Heart left ventricle (tissue), 16 donors: Measurements from ENCODE around the gene PLCB1. TPM values are rescaled to one million over a fixed set of nuclear protein-coding genes. Genes with fewer than 3 reads are reported as not detected.

Experiments
- ATAC-seq, 4 donors: fragments of 200-7000 bp; cut with Tn5 transposase; one replicate each; pipeline ENCODE4 v1.9.1; 2020 to 2022; ENCODE audit warnings: moderate library complexity in 4 of 4, mild to moderate bottlenecking in 3 of 4, moderate number of reproducible peaks in 1 of 4
- DNase-seq, 5 donors: peaks; one replicate each; pipeline ENCODE4 v3.0.0-alpha.2; 2020
- H3K27ac ChIP-seq, 12 donors: fragments of 200-600 bp; sonication (generic) in 4 of 12; one replicate each; pipeline versions ENCODE4 v1.5.0 to v1.8.0; 2016 to 2022; ENCODE audit warnings: mild to moderate bottlenecking in 2 of 12
- H3K27me3 ChIP-seq, 9 donors: fragments of 200-600 bp; sonication (generic) in 2 of 9; one replicate each; pipeline versions ENCODE4 v1.5.1 to v1.8.0; 2016 to 2022; ENCODE audit warnings: mild to moderate bottlenecking in 3 of 9
- H3K36me3 ChIP-seq, 9 donors: fragments of 200-600 bp; sonication (generic) in 2 of 9; one replicate each; pipeline versions ENCODE4 v1.5.0 to v1.8.0; 2018 to 2022; ENCODE audit warnings: mild to moderate bottlenecking in 2 of 9
- H3K4me1 ChIP-seq, 12 donors: fragments of 200-600 bp; sonication (generic) in 4 of 12; one replicate each; pipeline versions ENCODE4 v1.5.0 to v1.8.0; 2016 to 2022; ENCODE audit warnings: mild to moderate bottlenecking in 3 of 12
- H3K4me3 ChIP-seq, 12 donors: fragments of 200-600 bp; sonication (generic) in 4 of 12; one replicate each; pipeline versions ENCODE4 v1.5.0 to v1.8.0; 2017 to 2022; ENCODE audit warnings: mild to moderate bottlenecking in 9 of 12, moderate library complexity in 4 of 12
- H3K9me3 ChIP-seq, 12 donors: fragments of 200-600 bp; sonication (generic) in 4 of 12; one replicate each; pipeline versions ENCODE4 v1.5.0 to v1.8.0; 2016 to 2022; ENCODE audit warnings: mild to moderate bottlenecking in 1 of 12
- POLR2A ChIP-seq, 2 donors: fragments of 450-650 bp; IDR thresholded peaks; one replicate each; pipeline ENCODE4 v1.6.1; 2017; ENCODE audit warnings: antibody characterized with exemption in 2 of 2, mild to moderate bottlenecking in 2 of 2, moderate library complexity in 2 of 2
- WGBS, 4 donors: extraction: QIAGEN DNeasy Blood & Tissue Kit in 2 of 4; methylation state at CpG; one replicate each; pipeline versions ENCODE4 v1.1.5 to v1.1.7; 2013 to 2018; 5-methylcytosine and 5-hydroxymethylcytosine counted together
- intact Hi-C, 10 donors: fragments of 100-400 bp; cut with DNase I; formaldehyde crosslinking; loops; one replicate each; pipeline versions ENCODE4 v1.11.1 to v1.14.2; 2022
- polyA plus RNA-seq, 2 donors: library from polyadenylated mRNA; stranded (reverse); fragments of 200-250 nt; gene quantifications; one replicate each; pipeline ENCODE4 v1.2.3, GENCODE V29; 2013
- total RNA-seq, 9 donors: library from RNA; depleted of rRNA in 2 of 9; stranded (reverse); fragments of >200 nt in 2 of 9; fragmentation: NEBNext Ultra II Directional in 3 of 9; extraction: Animal tissue kit (Norgen Biotek cat#: 25700) in 3 of 9; gene quantifications; one replicate each; pipeline versions ENCODE4 v1.1.0 to v1.2.4, GENCODE V29; 2016 to 2023
- TF ChIP-seq, protein P1 (sequence below), 12 donors: fragments of 200-600 bp; sonication (generic) in 4 of 12; IDR thresholded peaks; one replicate each; pipeline versions ENCODE4 v1.5.0 to v1.8.0; 2018 to 2022; ENCODE audit warnings: antibody characterized with exemption in 12 of 12, mild to moderate bottlenecking in 5 of 12
- donor health status: ischemic (EF 13 %, LVEDD 7.1; RV severe dilation, severe dysfunction).
- donor health status: healthy with polysubstance abuse.
- donor health status: DM: no; HTN: yes; CAD: no.
- donor health status: DM: no; HTN: no; CAD: no.
- donor health status: ischemic (EF 25% LVEDD 6.9; RV normal size, moderate dysfunction).
- donor health status: ischemic (EF 25% LVEDD 5.7; RV mildly dilated, moderate dysfunction).
- donor health status: healthy.
- donor health status: DM: yes; HTN: yes; CAD: no.
- donor health status: ischemic (EF 35%, LVEDD 5.7; RV mildly dilated, moderate dysfunction).
- donor health status: nonischemic (EF 11% LVEDD 7.7; RV severe dilation, severe dysfunction).
- donor health status: DM: yes; HTN: yes; CAD: no.
- donor health status: PGD.
- donor health status: ischemic (EF 29% LVEDD 5.4; RV normal size, mild dysfunction).
- donor health status: nonischemic (EF 23%, LVEDD 6.1; RV moderate dilation, normal function).

The PLCB1 gene
- total and polyA plus RNA-seq, 11 donors = 2.5 to 12.1 (median 7.4) TPM

DNA sequence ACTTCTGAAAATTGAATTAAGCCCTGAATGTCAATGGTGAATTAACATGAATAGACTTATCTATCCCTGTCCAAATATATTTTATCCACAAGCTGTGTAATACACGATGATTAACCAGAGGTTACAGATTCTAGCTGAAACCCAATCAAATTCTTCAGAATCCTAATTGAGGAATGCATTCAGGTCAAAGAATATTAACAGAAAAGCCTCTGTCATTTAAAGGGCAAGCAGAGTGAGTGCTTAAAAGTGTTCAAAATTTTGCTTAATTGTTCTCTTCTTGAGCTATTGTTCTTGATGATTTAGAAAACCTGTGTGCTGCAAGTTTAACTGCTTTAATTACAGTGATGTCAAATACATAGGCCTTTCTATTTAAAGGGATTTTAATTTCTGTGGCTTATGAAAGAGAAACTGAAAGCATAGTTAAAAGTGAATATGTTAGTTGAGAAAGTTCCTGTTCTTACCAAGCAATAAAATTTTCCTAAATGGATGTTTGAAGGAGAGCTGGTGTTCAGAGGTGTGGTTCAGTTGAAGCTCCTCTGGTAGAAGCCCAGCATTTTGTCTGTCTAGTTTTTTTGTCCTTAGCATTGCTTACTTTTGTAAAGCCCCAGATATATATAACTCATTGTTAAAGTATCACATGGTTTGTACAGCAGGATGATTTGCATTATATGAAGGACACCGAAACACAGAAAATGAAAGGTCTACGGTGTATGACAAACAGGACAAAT lies 470.5 kb downstream of the PLCB1 start:
- no peaks in the 10 kb centered on the region for H3K36me3 ChIP-seq
- peak overlapping the region in 7 of 12 donors; percentile 19 to 45 (median 37) for H3K4me3 ChIP-seq
- peak in 1 of 4 donors; percentile 59 for ATAC-seq
- peaks cover 0 to 3% (median 0%) of the 10 kb centered on the region in 12 donors for H3K9me3 ChIP-seq
- DNase-seq = no peak
- H3K27me3 ChIP-seq = no peaks in the 10 kb centered on the region
- peaks cover 0 to 23% (median 6%) of the 10 kb centered on the region in 12 donors for H3K4me1 ChIP-seq
- 35 to 62% (median 56%) methylated on average over 3 of the region's 3 CpGs for WGBS, 4 donors
- peak overlapping the region; percentile 7 to 77 (median 60) for H3K27ac ChIP-seq
- no peak for TF ChIP-seq POLR2A (IDR thresholded peaks at IDR 0.05)
- TF ChIP-seq, protein P1, sequence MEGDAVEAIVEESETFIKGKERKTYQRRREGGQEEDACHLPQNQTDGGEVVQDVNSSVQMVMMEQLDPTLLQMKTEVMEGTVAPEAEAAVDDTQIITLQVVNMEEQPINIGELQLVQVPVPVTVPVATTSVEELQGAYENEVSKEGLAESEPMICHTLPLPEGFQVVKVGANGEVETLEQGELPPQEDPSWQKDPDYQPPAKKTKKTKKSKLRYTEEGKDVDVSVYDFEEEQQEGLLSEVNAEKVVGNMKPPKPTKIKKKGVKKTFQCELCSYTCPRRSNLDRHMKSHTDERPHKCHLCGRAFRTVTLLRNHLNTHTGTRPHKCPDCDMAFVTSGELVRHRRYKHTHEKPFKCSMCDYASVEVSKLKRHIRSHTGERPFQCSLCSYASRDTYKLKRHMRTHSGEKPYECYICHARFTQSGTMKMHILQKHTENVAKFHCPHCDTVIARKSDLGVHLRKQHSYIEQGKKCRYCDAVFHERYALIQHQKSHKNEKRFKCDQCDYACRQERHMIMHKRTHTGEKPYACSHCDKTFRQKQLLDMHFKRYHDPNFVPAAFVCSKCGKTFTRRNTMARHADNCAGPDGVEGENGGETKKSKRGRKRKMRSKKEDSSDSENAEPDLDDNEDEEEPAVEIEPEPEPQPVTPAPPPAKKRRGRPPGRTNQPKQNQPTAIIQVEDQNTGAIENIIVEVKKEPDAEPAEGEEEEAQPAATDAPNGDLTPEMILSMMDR (IDR thresholded peaks at IDR 0.05) = no peak
- intact Hi-C loops = no loop called here

DNA sequence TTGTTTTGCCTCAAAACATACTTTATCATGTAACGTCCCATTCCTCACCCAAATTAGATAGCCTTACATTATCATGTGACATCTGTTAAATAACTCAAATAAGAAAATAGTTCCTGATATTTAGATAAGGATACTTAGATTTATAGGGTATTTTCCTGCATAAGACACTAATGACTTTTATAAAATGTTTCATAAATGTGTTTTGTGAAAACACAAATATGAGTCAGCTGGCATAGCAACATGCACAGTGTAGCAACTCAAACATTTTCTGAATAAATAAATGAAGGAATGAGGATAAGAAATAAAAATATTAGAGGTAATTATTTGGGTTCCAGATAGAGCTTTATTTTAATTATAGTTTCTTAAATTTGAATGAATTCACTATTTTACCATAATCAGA lies 476.4 kb downstream of the PLCB1 start:
- no peak for DNase-seq
- TF ChIP-seq, protein P1 (IDR thresholded peaks at IDR 0.05) = no peak
- no peak for TF ChIP-seq POLR2A (IDR thresholded peaks at IDR 0.05)
- no peak overlapping the region for H3K4me3 ChIP-seq
- H3K9me3 ChIP-seq = peaks cover 0 to 3% (median 0%) of the 10 kb centered on the region in 12 donors
- WGBS, 4 donors = 74 to 83% (median 75%) methylated on average over 1 of the region's 1 CpG
- no peak overlapping the region for H3K27ac ChIP-seq
- intact Hi-C loops = no loop called here
- H3K4me1 ChIP-seq = peaks cover 0 to 4% (median 0%) of the 10 kb centered on the region in 12 donors
- no peak for ATAC-seq
- H3K36me3 ChIP-seq = no peaks in the 10 kb centered on the region
- no peaks in the 10 kb centered on the region for H3K27me3 ChIP-seq

DNA sequence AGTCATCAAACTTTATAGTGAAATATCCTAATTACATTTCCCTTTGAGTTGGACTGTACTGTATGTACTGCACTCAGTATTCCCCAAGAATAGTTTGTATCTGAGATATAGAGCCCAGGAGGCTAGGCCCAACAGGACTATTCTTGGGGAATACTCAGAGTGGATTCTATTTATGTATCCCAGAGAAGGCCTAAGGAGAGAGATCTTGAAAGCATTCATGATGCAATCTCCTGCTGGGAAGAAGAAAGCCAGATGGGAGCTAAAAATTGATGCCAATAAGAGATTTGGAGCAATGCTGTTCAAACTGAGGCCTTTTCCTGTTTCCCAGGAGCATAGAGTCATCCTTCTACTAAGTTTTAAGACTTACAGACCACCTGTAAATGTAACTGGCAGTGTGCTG lies 484.7 kb downstream of the PLCB1 start:
- Histone ChIP-seq H3K9me3 (no peaks in the 10 kb centered on the region), H3K4me1 (peaks cover 0 to 13% (median 3%) of the 10 kb centered on the region in 12 donors), H3K36me3 (no peaks in the 10 kb centered on the region), H3K4me3 (no peak overlapping the region), H3K27me3 (no peaks in the 10 kb centered on the region), H3K27ac (peak overlapping the region in 7 of 12 donors; percentile 3 to 48 (median 17))
- TF ChIP-seq, protein P1 (IDR thresholded peaks at IDR 0.05) = no peak
- TF ChIP-seq POLR2A (IDR thresholded peaks at IDR 0.05) = no peak
- ATAC-seq (peak; percentile 51 to 85 (median 80)), DNase-seq (no peak)
- intact Hi-C loops = no loop called here

DNA sequence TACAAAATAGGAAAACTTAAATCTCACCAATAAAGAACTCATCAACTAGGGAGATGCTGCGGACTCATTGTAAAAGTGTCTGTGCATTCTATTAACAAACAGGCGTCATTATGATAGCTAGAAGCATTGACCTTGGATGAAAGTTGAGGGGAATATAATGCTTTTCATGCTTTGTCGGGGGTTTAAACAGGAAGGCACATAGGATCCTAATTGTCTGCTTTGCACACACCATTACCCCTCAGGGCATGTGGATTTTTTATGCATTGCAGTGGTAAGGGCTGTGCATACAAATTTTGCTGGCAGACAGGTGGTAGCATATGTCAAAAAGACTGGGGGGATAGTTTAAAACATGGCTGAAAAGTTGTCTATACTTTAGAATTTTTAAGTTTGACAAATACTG lies 488.9 kb downstream of the PLCB1 start:
- 70 to 93% (median 88%) methylated on average over 3 of the region's 3 CpGs for WGBS, 4 donors
- no peak for DNase-seq
- no peak for ATAC-seq
- Histone ChIP-seq H3K27me3 (no peaks in the 10 kb centered on the region), H3K36me3 (no peaks in the 10 kb centered on the region), H3K27ac (no peak overlapping the region), H3K4me1 (peaks cover 0 to 19% (median 3%) of the 10 kb centered on the region in 12 donors), H3K4me3 (no peak overlapping the region), H3K9me3 (no peaks in the 10 kb centered on the region)
- intact Hi-C loops = loop anchor here in 1 of 10 donors (10.0 kb wide), 1 partner anchor 76 kb away; no protein-coding TSS in a partner anchor
- TF ChIP-seq, protein P1 (IDR thresholded peaks at IDR 0.05) = no peak
- TF ChIP-seq POLR2A (IDR thresholded peaks at IDR 0.05) = no peak
